Measurements from ENCODE around the gene PLXNB3.

- TF ChIP-seq CTCF (IDR thresholded peaks at IDR 0.05) (no peak), ZFX (IDR thresholded peaks at IDR 0.05; ENCODE audit: borderline replicate concordance) (no peak)
Observed at GRCh38 chrX:153769158-153769864, 5.3 kb downstream of the PLXNB3 start.

Measured in 22Rv1 (cell line).